ENCODE data around the gene MRNIP. TPM values are rescaled to one million over a fixed set of nuclear protein-coding genes. Genes with fewer than 3 reads are reported as not detected.
A peak's percentile ranks its signal among the peaks of the same experiment; 100 is the strongest.
"Not testable (repeated sequence)": the region's sequence is repeated elsewhere in the genome, so short reads cannot be mapped to it uniquely, and the experiment has no call there.

The MRNIP gene
- total RNA-seq, 1 donor: 11.0 TPM

GRCh38 chr5:179792612-179793467, 65.8 kb downstream of the MRNIP start:
- DNase-seq (ENCODE audit: low read depth): peak; percentile 37
- no peak for TF ChIP-seq CTCF (IDR thresholded peaks at IDR 0.05; ENCODE audit: insufficient read depth, low read length)
- no peak overlapping the region for H3K4me3 ChIP-seq (ENCODE audit: low read depth, low read length)

- no peak for DNase-seq (ENCODE audit: low read depth)
- no peak for TF ChIP-seq CTCF (IDR thresholded peaks at IDR 0.05; ENCODE audit: insufficient read depth, low read length)
These were observed 66.6 kb downstream of the MRNIP start for GRCh38 chr5:179791881-179792611.

GRCh38 chr5:179789278-179789677, 69.3 kb downstream of the MRNIP start:
- H3K4me3 ChIP-seq (ENCODE audit: low read depth, low read length); DNase-seq (ENCODE audit: low read depth): not testable (repeated sequence)

More at GRCh38 chr5:179791881-179792611, 66.6 kb downstream of the MRNIP start:
- no peak overlapping the region for H3K4me3 ChIP-seq (ENCODE audit: low read depth, low read length)

GRCh38 chr5:179788193-179788854, 70.3 kb downstream of the MRNIP start:
- no peak overlapping the region for H3K4me3 ChIP-seq (ENCODE audit: low read depth, low read length)
- TF ChIP-seq CTCF (IDR thresholded peaks at IDR 0.05; ENCODE audit: insufficient read depth, low read length): no peak
- no peak for DNase-seq (ENCODE audit: low read depth)

Small RNAs within 50 kb of the gene (small RNA-seq; reads per million reads assigned to genes)
- gene MIR1229 (not detected), gene RF00019 (not detected)

Other genes with a start within 250 kb of the MRNIP start
- gene HNRNPH1, start 235.1 kb downstream of the MRNIP start, total RNA-seq (ENCODE audit: low replicate concordance): 397 and 968 TPM in 2 replicates
- gene CBY3, start 177.8 kb downstream of the MRNIP start, total RNA-seq (ENCODE audit: low replicate concordance): not detected in 2 replicates
- gene CANX, start 159.8 kb downstream of the MRNIP start, total RNA-seq (ENCODE audit: low replicate concordance): 645 and 1,866 TPM in 2 replicates
- 4.7 and 9.9 TPM in 2 replicates for gene MAML1, start 126.0 kb downstream of the MRNIP start, total RNA-seq (ENCODE audit: low replicate concordance)
- gene LTC4S, start 64.8 kb downstream of the MRNIP start, total RNA-seq (ENCODE audit: low replicate concordance): 1.5 and 3.3 TPM in 2 replicates
- 106 and 141 TPM in 2 replicates for gene MGAT4B, start 52.0 kb downstream of the MRNIP start, total RNA-seq (ENCODE audit: low replicate concordance)
- gene SQSTM1, start 37.9 kb downstream of the MRNIP start, total RNA-seq (ENCODE audit: low replicate concordance): 596 and 1,869 TPM in 2 replicates
- 63.7 and 70.9 TPM in 2 replicates for gene TBC1D9B, start 49.1 kb upstream of the MRNIP start, total RNA-seq (ENCODE audit: low replicate concordance)
- gene RNF130, start 212.9 kb upstream of the MRNIP start, total RNA-seq (ENCODE audit: low replicate concordance): 21.7 and 27.3 TPM in 2 replicates